ENCODE measurements around the gene FILIP1L. TPM values are rescaled to one million over a fixed set of nuclear protein-coding genes. Genes with fewer than 3 reads are reported as not detected.

The FILIP1L gene
- total RNA-seq, 1 donor from 2014 or later: 19.4 TPM

GRCh38 chr3:99903869-99904268 is 210.4 kb downstream of the FILIP1L start:
- peaks cover 17% of the 10 kb centered on the region for H3K4me1 Mint-ChIP-seq (ENCODE audit: low read depth)
- no peak for DNase-seq (ENCODE audit: low spot score, unreplicated experiment)
- H3K4me3 Mint-ChIP-seq (ENCODE audit: low read depth): no peak overlapping the region
- no peaks in the 10 kb centered on the region for H3K36me3 Mint-ChIP-seq (ENCODE audit: insufficient read depth)
- peaks cover 6% of the 10 kb centered on the region for H3K9me3 Mint-ChIP-seq (ENCODE audit: low read depth)
- H3K27me3 Mint-ChIP-seq: no peaks in the 10 kb centered on the region
- no peak overlapping the region for H3K27ac Mint-ChIP-seq
- TF ChIP-seq CTCF (IDR thresholded peaks at IDR 0.05; ENCODE audit: unreplicated experiment): no peak

GRCh38 chr3:99902091-99902490 is 212.2 kb downstream of the FILIP1L start:
- no peak overlapping the region for H3K27ac Mint-ChIP-seq

GRCh38 chr3:99901200-99901926 is 212.9 kb downstream of the FILIP1L start:
- Mint-ChIP-seq H3K27me3 (no peaks in the 10 kb centered on the region), H3K4me3 (ENCODE audit: low read depth) (no peak overlapping the region), H3K9me3 (ENCODE audit: low read depth) (peaks cover 6% of the 10 kb centered on the region), H3K4me1 (ENCODE audit: low read depth) (peaks cover 8% of the 10 kb centered on the region), H3K36me3 (ENCODE audit: insufficient read depth) (no peaks in the 10 kb centered on the region), H3K27ac (no peak overlapping the region)
- no peak for DNase-seq (ENCODE audit: low spot score, unreplicated experiment)
- no peak for TF ChIP-seq CTCF (IDR thresholded peaks at IDR 0.05; ENCODE audit: unreplicated experiment)

More at GRCh38 chr3:99902091-99902490, 212.2 kb downstream of the FILIP1L start:
- Mint-ChIP-seq H3K4me1 (ENCODE audit: low read depth) (peaks cover 7% of the 10 kb centered on the region), H3K4me3 (ENCODE audit: low read depth) (no peak overlapping the region), H3K36me3 (ENCODE audit: insufficient read depth) (no peaks in the 10 kb centered on the region), H3K9me3 (ENCODE audit: low read depth) (peaks cover 6% of the 10 kb centered on the region), H3K27me3 (no peaks in the 10 kb centered on the region)
- no peak for TF ChIP-seq CTCF (IDR thresholded peaks at IDR 0.05; ENCODE audit: unreplicated experiment)
- DNase-seq (ENCODE audit: low spot score, unreplicated experiment): no peak

GRCh38 chr3:99900248-99900647 is 214.1 kb downstream of the FILIP1L start:
- H3K4me3 Mint-ChIP-seq (ENCODE audit: low read depth): no peak overlapping the region

GRCh38 chr3:99899603-99900002 is 214.7 kb downstream of the FILIP1L start:
- Mint-ChIP-seq H3K4me1 (ENCODE audit: low read depth) (peaks cover 18% of the 10 kb centered on the region), H3K36me3 (ENCODE audit: insufficient read depth) (no peaks in the 10 kb centered on the region), H3K9me3 (ENCODE audit: low read depth) (no peaks in the 10 kb centered on the region), H3K27me3 (no peaks in the 10 kb centered on the region), H3K27ac (no peak overlapping the region), H3K4me3 (ENCODE audit: low read depth) (no peak overlapping the region)
- TF ChIP-seq CTCF (IDR thresholded peaks at IDR 0.05; ENCODE audit: unreplicated experiment): no peak
- DNase-seq (ENCODE audit: low spot score, unreplicated experiment): no peak

More at GRCh38 chr3:99900248-99900647, 214.1 kb downstream of the FILIP1L start:
- TF ChIP-seq CTCF (IDR thresholded peaks at IDR 0.05; ENCODE audit: unreplicated experiment): no peak
- no peaks in the 10 kb centered on the region for H3K27me3 Mint-ChIP-seq
- H3K36me3 Mint-ChIP-seq (ENCODE audit: insufficient read depth): no peaks in the 10 kb centered on the region
- DNase-seq (ENCODE audit: low spot score, unreplicated experiment): no peak
- H3K4me1 Mint-ChIP-seq (ENCODE audit: low read depth): peaks cover 18% of the 10 kb centered on the region
- H3K27ac Mint-ChIP-seq: no peak overlapping the region
- H3K9me3 Mint-ChIP-seq (ENCODE audit: low read depth): peaks cover 5% of the 10 kb centered on the region

Data from progenitor cell of endocrine pancreas (in vitro differentiated cells).